Tibial nerve (tissue), 4 donors: Measurements from ENCODE around the gene CHRDL2. TPM values are rescaled to one million over a fixed set of nuclear protein-coding genes. Genes with fewer than 3 reads are reported as not detected.

ENCODE experiments used
- DNase-seq, 2 donors: peaks; one replicate each; pipeline ENCODE4 v3.0.0-alpha.2; 2019; ENCODE audit warnings: low spot score in 2 of 2
- H3K27ac ChIP-seq, 4 donors: fragments of 200-600 bp; sonication (generic) in 3 of 4; one replicate each; pipeline ENCODE4 v1.5.1; 2017 to 2019; ENCODE audit warnings: mild to moderate bottlenecking in 1 of 4
- H3K27me3 ChIP-seq, 2 donors: fragments of 200-600 bp; sonication (generic) in 1 of 2; one replicate each; pipeline versions ENCODE4 v1.5.1 to v1.6.0; 2017 to 2019
- H3K36me3 ChIP-seq, 3 donors: fragments of 200-600 bp; sonication (generic); one replicate each; pipeline ENCODE4 v1.5.1; 2018 to 2019
- H3K4me1 ChIP-seq, 4 donors: fragments of 200-600 bp; sonication (generic) in 3 of 4; one replicate each; pipeline ENCODE4 v1.5.1; 2017 to 2019
- H3K4me3 ChIP-seq, 4 donors: fragments of 200-600 bp; sonication (generic) in 3 of 4; one replicate each; pipeline ENCODE4 v1.5.1; 2017 to 2019; ENCODE audit warnings: mild to moderate bottlenecking in 1 of 4, moderate library complexity in 1 of 4
- H3K9me3 ChIP-seq, 4 donors: fragments of 200-600 bp; sonication (generic) in 3 of 4; one replicate each; pipeline ENCODE4 v1.5.1; 2017 to 2019
- CTCF ChIP-seq, 5 experiments: fragments of 200-600 bp in 3 of 5; fragments of 450-650 bp in 2 of 5; sonication (generic) in 3 of 5; IDR thresholded peaks; one replicate each; pipeline ENCODE4 v1.5.1; 2016 to 2019; ENCODE audit warnings: antibody characterized with exemption in 5 of 5, mild to moderate bottlenecking in 3 of 5, moderate library complexity in 2 of 5
- EP300 ChIP-seq, 2 donors: sonication (generic); formaldehyde crosslinking; IDR thresholded peaks; one replicate each; pipeline ENCODE4 v1.6.1; 2017; ENCODE audit warnings: antibody characterized with exemption in 2 of 2, mild to moderate bottlenecking in 1 of 2
- POLR2A ChIP-seq, 2 donors: fragments of 450-650 bp; IDR thresholded peaks; one replicate each; pipeline ENCODE4 v1.6.1; 2017; ENCODE audit warnings: antibody characterized with exemption in 2 of 2, mild to moderate bottlenecking in 2 of 2, moderate library complexity in 2 of 2
- WGBS, 2 donors: methylation state at CpG; one replicate each; pipeline ENCODE4 v1.1.5; 2018; 5-methylcytosine and 5-hydroxymethylcytosine counted together
- total RNA-seq, 4 donors: library from RNA; depleted of rRNA; stranded (reverse); fragments of >200 nt; gene quantifications; one replicate each; pipeline ENCODE4 v1.1.0, GENCODE V29; 2016

The CHRDL2 gene
- total RNA-seq, 4 donors from 2014 or later = not detected

- no peak for DNase-seq
- no peaks in the 10 kb centered on the region for H3K27me3 ChIP-seq
- H3K9me3 ChIP-seq = no peaks in the 10 kb centered on the region
- peaks cover 0 to 12% (median 9%) of the 10 kb centered on the region in 4 donors for H3K4me1 ChIP-seq
- no peaks in the 10 kb centered on the region for H3K36me3 ChIP-seq
- no peak for TF ChIP-seq POLR2A (IDR thresholded peaks at IDR 0.05)
- no peak for TF ChIP-seq CTCF (IDR thresholded peaks at IDR 0.05)
- no peak for TF ChIP-seq EP300 (IDR thresholded peaks at IDR 0.05)
- peak overlapping the region in 3 of 4 donors; percentile 15 to 84 (median 66) for H3K27ac ChIP-seq
- no peak overlapping the region for H3K4me3 ChIP-seq
- WGBS, 2 donors = 76 to 82% methylated on average over 4 of the region's 4 CpGs
Observed at GRCh38 chr11:74697722-74698121, 33.5 kb downstream of the CHRDL2 start.

- peak overlapping the region in 1 of 4 donors; percentile 23 for H3K4me3 ChIP-seq
- 29 to 30% methylated on average over 16 of the region's 16 CpGs for WGBS, 2 donors
- no peaks in the 10 kb centered on the region for H3K36me3 ChIP-seq
- H3K9me3 ChIP-seq = no peaks in the 10 kb centered on the region
- DNase-seq = peak; percentile 44 to 76
- peak; percentile 53 to 83 for TF ChIP-seq EP300 (IDR thresholded peaks at IDR 0.05)
- no peak for TF ChIP-seq POLR2A (IDR thresholded peaks at IDR 0.05)
- no peak for TF ChIP-seq CTCF (IDR thresholded peaks at IDR 0.05)
- no peaks in the 10 kb centered on the region for H3K27me3 ChIP-seq
- peaks cover 0 to 12% (median 9%) of the 10 kb centered on the region in 4 donors for H3K4me1 ChIP-seq
- H3K27ac ChIP-seq = peak overlapping the region in 3 of 4 donors; percentile 15 to 84 (median 66)
Observed at GRCh38 chr11:74696939-74697675, 34.1 kb downstream of the CHRDL2 start.

GRCh38 chr11:74696500-74696899, 34.7 kb downstream of the CHRDL2 start:
- Histone ChIP-seq H3K9me3 (no peaks in the 10 kb centered on the region), H3K4me3 (no peak overlapping the region), H3K36me3 (no peaks in the 10 kb centered on the region), H3K27ac (peak overlapping the region in 3 of 4 donors; percentile 15 to 84 (median 37)), H3K4me1 (peaks cover 0 to 12% (median 9%) of the 10 kb centered on the region in 4 donors), H3K27me3 (no peaks in the 10 kb centered on the region)
- DNase-seq = no peak
- WGBS, 2 donors = 50 to 63% methylated on average over 6 of the region's 6 CpGs
- TF ChIP-seq POLR2A (IDR thresholded peaks at IDR 0.05) (no peak), CTCF (IDR thresholded peaks at IDR 0.05) (no peak), EP300 (IDR thresholded peaks at IDR 0.05) (no peak)

GRCh38 chr11:74695705-74696280, 35.4 kb downstream of the CHRDL2 start:
- Histone ChIP-seq H3K27me3 (no peaks in the 10 kb centered on the region), H3K36me3 (no peaks in the 10 kb centered on the region), H3K4me3 (no peak overlapping the region), H3K27ac (peak overlapping the region in 2 of 4 donors; percentile 37 to 84), H3K9me3 (no peaks in the 10 kb centered on the region), H3K4me1 (peaks cover 0 to 12% (median 9%) of the 10 kb centered on the region in 4 donors)
- DNase-seq = no peak
- 87 to 93% methylated on average over 11 of the region's 11 CpGs for WGBS, 2 donors
- TF ChIP-seq POLR2A (IDR thresholded peaks at IDR 0.05) (no peak), EP300 (IDR thresholded peaks at IDR 0.05) (no peak), CTCF (IDR thresholded peaks at IDR 0.05) (no peak)
